Umbilical cord (tissue), 2 donors: ENCODE results near the gene WFIKKN1. TPM values are rescaled to one million over a fixed set of nuclear protein-coding genes. Genes with fewer than 3 reads are reported as not detected.

Source experiments
- DNase-seq: peaks from one replicate; pipeline ENCODE4 v3.0.0-alpha.2; 2015; ENCODE audit warnings: low spot score
- total RNA-seq: library from RNA; depleted of rRNA; stranded (reverse); fragments of >200 nt; gene quantifications from one replicate; pipeline ENCODE4 v1.2.3, GENCODE V29; 2014; ENCODE audit warnings: low replicate concordance; ENCODE audit not compliant: insufficient read depth

WFIKKN1 gene
- total RNA-seq, 1 donor from 2014 or later: 1.4 TPM

DNA sequence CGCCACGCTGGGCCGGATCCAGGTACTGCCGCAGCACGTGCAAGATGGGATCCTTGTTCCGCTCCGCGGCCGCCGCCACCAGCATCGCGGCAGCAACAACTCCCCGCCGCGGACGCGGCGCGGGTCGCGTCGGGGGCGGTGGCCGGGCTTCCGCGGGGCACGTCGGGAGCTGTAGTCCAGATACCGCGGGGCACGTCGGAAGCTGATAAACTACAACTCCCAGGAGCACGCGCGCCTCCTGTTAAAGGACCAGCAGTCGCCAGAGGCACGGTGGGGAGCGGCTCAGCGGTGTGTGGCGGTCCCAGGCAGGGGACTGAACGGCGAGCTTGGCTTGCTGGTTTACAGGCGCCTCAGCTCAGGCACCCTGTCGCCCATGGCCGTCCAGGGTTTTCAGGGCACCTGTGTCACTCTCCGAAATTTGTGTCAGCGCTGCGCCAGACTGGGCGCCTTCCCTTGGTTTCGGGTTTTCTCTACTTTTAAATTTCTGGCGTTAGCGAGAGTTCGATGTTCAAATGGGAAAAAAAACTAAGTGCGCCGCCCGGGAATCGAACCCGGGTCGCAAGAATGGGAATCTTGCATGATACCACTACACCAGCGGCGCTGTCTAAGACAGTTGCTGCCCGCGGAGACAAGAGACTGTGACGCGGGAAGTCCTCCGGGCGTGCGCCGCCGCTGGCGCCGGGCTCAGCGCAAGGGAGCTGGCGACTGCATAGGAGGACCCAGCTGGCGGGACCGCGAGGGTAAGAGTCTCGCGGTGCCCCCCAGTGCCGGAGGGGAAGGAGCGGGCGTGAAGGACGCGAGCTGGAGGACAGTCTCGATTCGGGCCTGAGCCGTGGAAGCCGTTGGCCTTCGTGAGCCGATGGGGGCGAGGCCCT lies 5.7 kb downstream of the WFIKKN1 start, which contains the start of gene METTL26:
Gene METTL26 (minus strand): TSS at position 100 of the 875 bp plus-strand sequence. CDS start 15 bp downstream, at position 85.
- peak; percentile 97 for DNase-seq

DNA sequence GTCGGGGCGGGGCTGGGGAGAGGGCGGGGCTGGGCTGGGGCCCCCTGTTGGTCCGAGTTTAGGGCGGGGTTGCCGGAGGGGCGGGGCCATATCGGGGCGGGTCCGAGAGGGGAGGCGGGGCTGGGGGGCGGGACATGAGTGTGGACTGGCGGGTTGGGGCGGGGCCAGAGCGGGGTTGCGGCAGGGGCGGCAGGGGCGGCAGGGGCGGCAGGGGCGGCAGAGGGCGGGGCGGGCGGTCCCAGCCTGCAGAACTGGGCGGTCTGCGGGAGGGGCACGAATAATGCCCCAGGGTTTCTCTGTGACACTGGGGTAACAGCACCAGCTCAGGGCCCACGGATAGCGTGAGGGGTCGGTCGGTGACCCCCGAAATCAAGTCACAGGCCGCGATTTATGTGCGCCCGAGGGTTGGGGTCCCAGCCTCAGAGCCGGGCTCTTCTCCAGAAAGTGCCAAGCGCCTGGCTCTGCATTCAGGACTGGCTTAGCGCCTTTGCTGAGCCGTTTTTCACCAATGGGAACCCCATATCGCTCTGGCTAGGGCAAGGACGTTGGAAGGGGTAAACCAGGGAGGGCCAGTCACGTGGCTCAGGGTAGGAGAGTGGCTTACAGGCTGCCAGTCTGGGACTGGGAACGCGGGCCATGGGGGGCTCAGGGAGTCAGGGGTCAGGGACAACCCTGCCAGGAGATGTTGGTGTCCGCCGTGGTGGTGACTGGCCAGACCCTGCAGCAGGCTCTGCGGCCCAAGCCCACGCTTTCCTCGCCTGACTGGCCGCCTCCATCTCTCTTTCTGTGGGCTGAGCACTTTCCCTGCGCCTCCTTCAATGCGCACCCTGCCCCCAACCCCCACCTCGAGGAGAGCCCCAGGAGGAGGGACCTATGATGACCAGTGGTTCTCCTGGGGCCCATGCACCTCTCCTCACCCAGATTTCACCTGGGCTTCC lies 6.6 kb downstream of the WFIKKN1 start:
- peak; percentile 48 for DNase-seq

DNA sequence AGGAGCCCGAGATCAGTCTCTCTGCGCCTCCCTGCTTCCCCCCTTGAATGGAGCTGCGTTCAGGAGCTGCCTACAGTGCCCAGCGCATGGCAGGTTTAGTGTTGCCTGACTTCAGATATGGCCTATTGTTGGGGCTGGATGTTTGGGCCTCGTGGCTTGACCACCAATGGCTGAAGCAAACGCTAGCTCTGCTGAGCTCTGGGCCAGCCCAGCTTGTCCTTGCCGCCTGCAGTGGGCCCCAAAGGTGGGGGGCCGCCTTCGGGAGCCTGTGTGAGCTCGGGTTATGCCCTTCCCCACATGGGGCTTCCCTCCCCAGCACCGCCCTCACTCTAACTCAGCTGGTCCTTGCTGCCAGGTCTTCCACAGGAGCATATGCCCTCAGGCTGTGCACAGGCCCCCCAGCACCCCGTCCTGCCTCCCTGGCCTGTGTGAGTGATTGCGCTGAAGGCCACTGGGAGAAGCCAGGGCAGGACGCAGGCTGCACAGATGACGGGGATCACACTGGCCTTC lies 7.3 kb downstream of the WFIKKN1 start:
- no peak for DNase-seq

DNA sequence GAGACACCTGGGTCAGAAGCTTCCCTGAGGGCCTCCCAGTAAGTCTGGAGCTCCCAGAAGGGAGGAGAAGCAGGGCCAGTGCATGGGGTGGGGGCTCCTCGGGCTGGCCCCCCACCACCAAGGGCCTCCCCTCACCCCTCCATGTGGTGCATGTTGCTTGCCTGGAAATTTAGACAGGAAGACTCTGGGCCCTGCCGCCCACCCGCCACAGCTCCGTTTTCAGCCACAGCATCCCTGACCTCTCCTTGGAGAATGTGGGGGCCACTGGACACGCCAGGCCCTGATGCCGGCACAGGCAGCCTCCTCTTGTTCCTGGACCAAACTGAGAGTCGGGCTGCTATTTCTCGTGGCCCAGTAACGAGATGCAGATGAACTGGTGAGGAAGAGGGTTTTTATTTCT lies 8.1 kb downstream of the WFIKKN1 start:
- no peak for DNase-seq

DNA sequence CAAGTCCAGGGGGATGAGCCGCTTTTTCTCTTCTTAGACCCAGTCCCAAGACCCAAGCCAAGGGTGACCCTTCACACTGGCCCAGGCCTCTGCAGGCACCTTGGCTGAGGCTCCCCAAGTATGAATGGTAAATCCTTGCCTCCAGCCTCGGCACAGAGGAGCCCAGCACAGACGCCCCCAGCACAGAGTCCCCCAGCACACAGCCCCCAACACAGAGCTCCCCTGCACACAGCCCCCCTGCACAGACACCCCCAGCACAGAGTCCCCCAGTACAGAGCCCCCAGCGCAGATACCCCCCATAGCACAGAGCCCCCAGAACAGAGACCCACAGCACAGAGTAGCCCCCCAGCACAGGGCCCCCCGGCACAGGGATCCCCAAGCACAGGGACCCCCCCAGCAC lies 9.8 kb downstream of the WFIKKN1 start:
- DNase-seq: no peak

DNA sequence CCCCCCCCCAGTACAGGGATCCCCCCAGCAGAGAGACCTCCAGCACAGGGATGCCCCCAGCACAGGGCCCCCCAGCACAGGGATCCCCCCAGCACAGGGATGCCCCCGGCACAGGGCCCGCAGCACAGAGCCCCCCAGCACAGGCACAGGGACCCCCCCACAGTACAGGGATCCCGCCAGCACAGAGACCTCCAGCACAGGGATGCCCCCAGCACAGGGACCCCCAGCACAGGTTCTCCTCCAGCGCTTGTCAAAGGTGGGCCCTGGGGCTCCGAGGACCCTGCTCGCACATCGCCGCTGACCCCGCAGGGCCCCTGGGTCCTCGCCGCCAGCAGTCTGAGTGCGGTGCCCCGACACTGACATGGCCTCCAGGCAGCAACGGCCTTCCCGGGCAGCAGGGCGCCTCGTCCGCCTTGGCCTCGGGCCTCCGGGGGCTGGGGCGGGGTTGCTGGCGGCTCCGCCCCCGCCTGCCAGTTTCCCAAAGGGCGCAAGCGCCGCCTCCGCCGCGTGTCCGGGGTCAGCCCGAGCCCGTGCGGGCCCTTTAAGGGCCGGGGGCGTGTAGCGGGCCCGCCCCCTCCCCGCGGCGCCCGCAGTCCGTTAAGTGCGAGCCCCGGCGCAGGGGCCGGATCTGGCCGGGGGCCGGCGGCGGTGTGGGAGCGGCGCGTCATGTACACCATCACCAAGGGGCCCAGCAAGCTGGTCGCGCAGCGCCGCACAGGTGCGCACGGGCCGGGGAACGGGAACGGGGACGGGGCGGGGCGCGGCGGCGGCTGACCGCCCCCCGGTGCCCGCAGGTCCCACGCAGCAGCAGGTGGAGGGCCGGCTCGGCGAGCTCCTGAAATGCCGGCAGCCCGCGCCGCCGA lies 10.8 kb downstream of the WFIKKN1 start, which contains the start of gene MCRIP2:
Gene MCRIP2 (plus strand): TSS at position 503 of the 863 bp plus-strand sequence. CDS start 164 bp downstream, at position 667.
- DNase-seq: peak; percentile 84

DNA sequence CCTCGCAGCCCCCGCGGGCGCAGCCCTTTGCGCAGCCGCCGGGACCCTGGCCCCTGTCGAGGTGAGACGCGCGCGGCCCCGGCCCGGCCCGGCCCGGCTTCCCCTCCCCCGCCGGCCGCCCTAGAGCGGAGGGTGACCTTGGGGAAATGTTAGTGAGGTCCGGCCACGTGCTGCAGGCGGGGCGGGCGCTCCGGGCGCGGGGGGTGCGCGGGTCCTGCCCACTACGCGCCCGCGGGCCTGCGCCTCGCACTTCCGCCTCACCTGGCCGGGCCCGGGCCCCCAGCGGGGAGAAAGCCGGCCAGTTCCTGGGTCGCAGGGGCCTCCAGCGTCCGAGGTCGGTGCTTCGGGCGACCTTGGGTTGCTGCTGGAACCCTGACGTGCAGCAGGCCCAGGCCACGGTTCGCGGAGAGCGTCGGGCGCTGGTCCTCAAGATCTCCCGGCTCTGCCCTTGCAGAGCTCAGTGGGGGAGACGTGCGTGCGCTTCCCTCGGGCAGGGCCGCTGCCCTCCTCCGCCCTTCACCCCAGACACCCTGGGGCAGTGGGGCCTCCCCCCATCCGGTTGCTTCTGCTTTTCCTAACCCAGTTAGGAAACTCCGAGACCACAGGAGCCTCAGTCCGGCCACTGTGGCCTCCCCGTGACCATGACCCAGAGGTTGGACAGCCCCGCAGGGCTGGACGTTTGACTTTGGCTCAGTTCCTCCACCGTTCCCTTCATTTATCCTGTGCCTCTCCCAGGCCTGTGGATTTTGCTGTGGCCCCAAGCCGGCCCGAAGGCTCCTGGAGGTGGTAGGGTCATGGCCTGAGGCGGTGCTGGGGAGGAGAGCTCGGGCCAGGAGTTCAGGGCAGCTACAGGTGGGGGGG lies 11.6 kb downstream of the WFIKKN1 start:
- DNase-seq: peak; percentile 31

DNA sequence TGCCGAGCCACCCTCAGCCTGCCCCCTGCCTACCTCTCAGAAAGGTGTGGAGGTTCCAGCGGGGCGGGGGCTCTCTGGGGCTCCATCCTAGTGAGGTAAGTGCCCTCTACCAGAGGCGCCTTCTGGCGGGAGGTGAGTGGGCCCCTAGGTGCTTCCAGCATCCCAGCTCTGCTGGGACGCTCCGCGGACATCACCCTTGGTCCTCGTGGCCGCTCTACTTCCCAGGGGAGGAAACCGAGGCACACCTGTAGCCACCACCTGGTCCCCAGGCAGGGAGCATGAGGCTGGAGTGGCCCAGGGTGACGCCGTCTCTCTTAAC lies 12.2 kb downstream of the WFIKKN1 start:
- no peak for DNase-seq

DNA sequence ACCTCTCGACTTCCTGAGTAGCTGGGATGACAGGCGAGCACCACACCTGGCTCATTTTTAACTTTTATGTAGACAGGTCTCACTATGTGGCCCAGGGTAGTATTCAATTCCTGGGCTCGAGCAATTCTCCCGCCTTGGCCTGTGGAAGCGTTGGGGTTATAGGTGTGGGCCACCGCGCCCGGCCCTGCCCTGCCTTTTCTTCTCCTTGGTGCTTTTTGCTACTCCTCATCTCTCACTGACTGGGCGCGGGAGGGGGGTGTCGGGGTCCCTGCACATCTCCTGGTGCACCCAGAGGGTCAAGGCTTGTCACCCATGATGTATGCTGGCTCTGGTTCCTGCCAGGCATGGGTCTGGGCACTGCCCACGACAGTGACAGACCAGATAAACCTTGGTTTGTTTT lies 13.8 kb downstream of the WFIKKN1 start:
- no peak for DNase-seq

DNA sequence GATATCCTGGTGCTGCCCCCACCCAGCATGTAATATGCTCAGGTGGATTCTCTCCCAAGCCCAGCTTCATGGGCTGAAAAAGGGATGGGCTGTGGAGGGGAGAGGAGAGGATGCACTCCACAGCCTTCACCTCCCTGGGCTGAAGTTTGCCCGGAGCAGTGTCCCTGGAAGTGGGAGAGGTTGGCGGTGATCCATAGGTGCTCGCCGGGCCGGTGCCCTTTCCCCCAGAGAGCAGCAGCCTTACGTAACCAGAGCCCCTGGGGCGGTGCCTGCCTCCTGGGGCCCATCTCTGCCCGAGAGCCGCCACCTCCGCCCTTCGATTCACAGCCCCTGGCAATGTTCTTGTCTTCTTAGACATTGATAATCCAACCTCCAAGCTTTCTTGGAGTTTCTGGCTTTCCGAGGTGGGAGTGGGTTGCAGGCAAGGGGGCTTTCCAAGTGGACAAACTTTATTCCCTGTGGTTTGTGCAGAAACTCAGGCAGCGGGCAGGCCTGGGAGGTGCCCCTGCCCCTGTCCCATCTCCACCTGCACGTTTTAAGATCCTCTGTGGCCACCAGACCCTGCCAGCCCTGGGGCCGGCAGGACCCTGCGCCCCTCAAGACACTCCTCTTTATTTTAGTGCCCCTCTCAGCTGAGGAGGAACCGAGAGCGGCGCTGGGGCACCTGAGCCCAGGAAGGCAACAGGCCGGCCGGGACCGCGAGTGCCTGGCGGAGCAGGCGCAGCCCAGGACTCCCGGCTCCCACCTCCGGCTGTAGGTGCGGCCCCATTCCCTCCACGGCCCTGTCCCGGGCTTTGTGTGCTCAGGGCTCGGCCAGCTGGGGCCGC lies 15.3 kb downstream of the WFIKKN1 start:
- DNase-seq: no peak

DNA sequence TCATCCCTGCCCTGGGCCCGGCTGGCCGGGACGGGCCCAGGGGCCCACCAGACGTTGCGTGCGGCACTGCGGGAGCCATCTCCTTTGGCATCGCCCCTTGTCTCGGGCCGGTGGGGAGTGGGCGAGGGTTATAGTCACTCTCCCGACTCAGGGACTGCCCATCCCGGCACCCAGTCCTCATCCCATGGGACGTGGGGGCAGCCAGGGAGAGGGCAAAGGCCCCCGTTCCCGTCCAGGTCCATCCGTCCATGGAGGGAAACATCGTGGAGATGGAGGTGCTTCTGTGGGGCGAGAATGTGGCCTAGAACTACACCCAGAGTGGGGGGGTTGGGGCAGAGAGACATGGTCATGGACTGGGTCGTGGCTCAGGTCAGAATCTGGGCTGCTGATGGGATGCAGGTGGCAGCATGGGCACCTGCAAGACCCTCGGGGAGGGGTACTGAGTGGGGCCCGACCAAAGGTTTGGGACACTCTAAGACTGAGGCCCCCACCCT lies 15.9 kb downstream of the WFIKKN1 start:
- DNase-seq: no peak

DNA sequence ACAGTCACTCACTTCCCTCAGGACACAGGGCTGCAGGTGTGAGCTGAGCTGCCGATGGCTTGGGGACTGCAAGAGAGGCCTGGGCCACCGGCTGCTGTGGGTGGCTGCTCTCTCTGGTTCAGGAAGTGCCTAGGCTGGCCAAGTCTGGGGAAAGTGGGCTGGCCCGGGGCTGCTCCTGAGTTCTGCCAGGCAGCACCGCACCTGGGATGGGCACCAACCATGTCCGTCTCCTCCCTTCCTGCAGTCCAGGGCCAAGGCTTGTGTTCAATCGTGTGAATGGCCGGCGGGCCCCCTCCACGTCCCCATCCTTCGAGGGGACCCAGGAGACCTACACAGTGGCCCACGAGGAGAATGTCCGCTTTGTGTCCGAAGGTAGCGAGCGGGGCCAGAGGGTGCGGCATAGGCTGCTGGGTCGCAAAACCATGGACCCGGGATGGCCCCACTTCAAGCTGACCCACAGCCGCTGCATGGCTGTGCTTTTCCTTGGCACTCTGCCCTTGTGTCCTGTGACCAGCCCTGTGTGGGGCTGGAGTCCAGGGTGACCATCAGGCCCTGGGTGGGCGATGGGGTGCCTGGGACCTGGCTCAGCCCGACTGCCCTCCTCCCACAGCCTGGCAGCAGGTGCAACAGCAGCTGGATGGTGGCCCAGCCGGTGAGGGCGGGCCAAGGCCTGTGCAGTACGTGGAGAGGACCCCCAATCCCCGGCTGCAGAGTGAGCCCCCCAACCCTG lies 16.6 kb downstream of the WFIKKN1 start:
- DNase-seq: no peak

DNA sequence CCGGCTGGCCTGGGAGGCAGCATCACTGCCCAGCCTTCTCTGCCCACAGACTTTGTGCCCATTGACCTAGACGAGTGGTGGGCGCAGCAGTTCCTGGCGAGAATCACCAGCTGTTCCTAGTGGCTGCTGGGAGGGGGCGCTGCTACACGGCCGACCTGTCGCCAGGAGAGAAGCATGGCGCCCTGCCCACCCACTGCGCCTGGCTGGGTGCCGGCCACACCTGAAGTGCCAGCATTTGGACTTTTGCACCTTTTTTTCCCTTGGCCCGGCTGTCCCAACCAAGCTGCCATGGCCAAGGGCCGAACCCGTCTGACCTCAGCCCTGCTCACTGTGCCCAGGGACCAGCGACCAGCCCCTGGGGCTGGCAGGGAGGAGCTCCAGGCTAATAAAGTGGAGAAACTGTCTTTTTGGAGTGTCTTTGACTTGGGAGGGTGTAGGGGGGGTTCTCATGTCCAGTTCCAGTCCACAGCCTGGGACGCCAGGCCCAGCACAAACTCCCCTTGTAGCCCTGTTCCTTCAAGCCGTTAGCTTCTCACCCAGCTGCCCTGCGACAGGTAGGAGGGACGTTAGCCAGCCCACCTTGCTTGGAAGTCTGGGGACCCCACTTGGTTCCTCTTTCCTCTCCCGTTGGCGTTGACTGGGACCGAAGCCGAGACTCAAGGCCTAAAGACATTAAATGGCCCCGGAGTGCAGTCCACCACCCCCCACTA lies 17.4 kb downstream of the WFIKKN1 start:
- no peak for DNase-seq

DNA sequence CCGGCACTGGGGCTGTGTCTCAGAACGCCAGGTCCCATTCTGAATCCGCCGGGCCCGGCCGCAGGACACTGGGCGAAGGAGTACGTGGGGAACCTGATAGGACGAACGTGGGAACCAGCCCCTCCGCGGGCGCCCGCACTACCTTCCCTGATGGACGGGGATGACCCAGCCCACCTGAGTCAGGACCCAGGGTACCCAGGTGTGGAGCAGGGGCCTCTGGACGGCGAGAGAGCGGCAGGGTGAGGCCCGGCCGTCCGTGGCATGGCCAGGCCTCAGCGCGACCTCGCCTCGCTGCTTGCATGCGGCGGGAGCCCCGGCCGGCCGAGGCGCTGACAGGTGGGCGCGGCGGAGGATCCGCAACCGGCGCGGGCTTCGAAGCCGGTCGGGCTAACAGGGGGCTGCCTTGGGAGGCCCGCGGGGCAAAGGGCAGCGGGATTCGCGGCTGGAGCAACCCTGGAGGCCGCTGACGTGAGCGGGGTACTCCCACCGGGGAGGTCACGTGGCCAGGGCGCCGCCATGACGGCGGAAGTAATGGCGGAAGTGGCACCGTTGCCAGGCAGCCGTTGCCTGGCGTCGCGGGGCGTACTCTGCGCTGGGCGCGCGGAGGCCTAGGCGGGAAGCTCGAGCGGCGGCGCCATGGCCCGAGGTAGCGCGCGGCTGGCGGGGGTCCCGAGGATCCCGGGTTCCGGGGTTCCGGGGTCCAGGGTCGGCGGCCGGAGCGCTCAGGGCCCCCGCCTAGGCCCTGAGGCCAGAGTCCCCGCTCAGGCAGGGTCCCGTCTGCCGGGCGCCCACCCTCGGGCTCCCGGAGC lies 18.2 kb downstream of the WFIKKN1 start, which contains the start of gene WDR90:
Gene WDR90 (plus strand): TSS at position 585 of the 809 bp plus-strand sequence. CDS start 52 bp downstream, at position 637.
- peak; percentile 95 for DNase-seq

DNA sequence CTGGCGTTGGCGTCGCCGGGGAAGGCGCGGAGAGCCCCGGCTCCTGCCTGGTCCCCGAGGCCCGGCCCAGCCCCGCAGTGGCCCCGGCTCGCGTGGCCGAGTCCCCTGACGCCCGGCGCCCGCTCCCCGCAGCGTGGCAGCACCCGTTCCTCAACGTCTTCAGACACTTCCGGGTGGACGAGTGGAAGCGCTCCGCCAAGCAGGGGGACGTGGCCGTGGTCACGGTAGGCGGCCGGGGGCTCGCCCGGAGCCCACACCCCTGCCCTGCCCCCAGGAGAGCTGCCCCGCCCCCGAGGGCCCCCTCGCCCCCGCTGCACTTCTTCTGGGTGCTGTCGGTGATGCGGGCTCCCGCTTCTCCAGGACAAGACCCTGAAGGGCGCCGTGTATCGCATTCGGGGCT lies 18.8 kb downstream of the WFIKKN1 start:
- DNase-seq: no peak

DNA sequence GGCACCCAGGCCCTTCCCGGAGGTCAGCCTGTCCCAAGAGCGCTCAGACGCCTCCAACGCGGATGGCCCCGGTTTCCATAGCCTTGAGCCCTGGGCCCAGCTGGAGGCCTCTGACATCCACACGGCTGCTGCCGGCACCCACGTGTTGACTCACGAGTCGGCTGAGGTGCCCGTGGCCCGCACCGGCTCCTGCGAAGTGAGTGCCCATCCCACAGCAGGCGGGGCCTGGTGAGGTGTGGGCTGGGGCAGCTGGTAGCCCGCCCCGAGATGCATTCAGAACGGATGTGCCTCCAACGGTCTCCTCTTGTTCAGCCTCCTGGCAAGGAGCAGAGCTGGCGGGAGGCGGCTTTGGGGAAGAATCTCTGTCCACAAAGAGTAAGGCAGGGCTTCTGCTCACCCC lies 21.1 kb downstream of the WFIKKN1 start:
- DNase-seq: no peak
